GM18861 (cell line): ENCODE measurements around the gene ERGIC1.
"Not testable (repeated sequence)": the region's sequence is repeated elsewhere in the genome, so short reads cannot be mapped to it uniquely, and the experiment has no call there.

Source experiments
- ATAC-seq: cut with Tn5 transposase; IDR thresholded peaks from one replicate; pipeline ENCODE4 v1.9.1; 2021; ENCODE audit not compliant: unreplicated experiment

Gene ERGIC1

GRCh38 chr5:172875505-172876279 lies 41.6 kb downstream of the ERGIC1 start:
- ATAC-seq = no peak

GRCh38 chr5:172876578-172876977 lies 42.5 kb downstream of the ERGIC1 start:
- no peak for ATAC-seq

- ATAC-seq = no peak
These were observed 43.6 kb downstream of the ERGIC1 start for GRCh38 chr5:172877466-172878260.

GRCh38 chr5:172878585-172878932 lies 44.5 kb downstream of the ERGIC1 start:
- no peak for ATAC-seq

GRCh38 chr5:172878933-172879752 lies 45.1 kb downstream of the ERGIC1 start:
- ATAC-seq = no peak

- ATAC-seq = peak; percentile 81
These were observed 47.8 kb downstream of the ERGIC1 start for GRCh38 chr5:172881691-172882370.

GRCh38 chr5:172883066-172883465 lies 49.0 kb downstream of the ERGIC1 start:
- ATAC-seq = no peak

GRCh38 chr5:172885597-172886340 lies 51.7 kb downstream of the ERGIC1 start:
- ATAC-seq = no peak

GRCh38 chr5:172886476-172886875 lies 52.4 kb downstream of the ERGIC1 start:
- ATAC-seq = no peak

- ATAC-seq = no peak
These were observed 53.0 kb downstream of the ERGIC1 start for GRCh38 chr5:172886974-172887501.

GRCh38 chr5:172887692-172888091 lies 53.6 kb downstream of the ERGIC1 start:
- ATAC-seq = no peak

GRCh38 chr5:172890659-172891058 lies 56.6 kb downstream of the ERGIC1 start:
- no peak for ATAC-seq

GRCh38 chr5:172891716-172892421 lies 57.8 kb downstream of the ERGIC1 start:
- no peak for ATAC-seq

- ATAC-seq = no peak
These were observed 58.7 kb downstream of the ERGIC1 start for GRCh38 chr5:172892713-172893112.

- no peak for ATAC-seq
These were observed 60.8 kb downstream of the ERGIC1 start for GRCh38 chr5:172894767-172895388.

GRCh38 chr5:172895549-172895948 lies 61.5 kb downstream of the ERGIC1 start:
- ATAC-seq = no peak

GRCh38 chr5:172896465-172896864 lies 62.4 kb downstream of the ERGIC1 start:
- ATAC-seq = no peak

- ATAC-seq = not testable (repeated sequence)
These were observed 63.0 kb downstream of the ERGIC1 start for GRCh38 chr5:172897067-172897466.
